ENCODE data around the gene CYB5D1.
A peak's percentile ranks its signal among the peaks of the same experiment; 100 is the strongest.

CYB5D1 gene

DNA sequence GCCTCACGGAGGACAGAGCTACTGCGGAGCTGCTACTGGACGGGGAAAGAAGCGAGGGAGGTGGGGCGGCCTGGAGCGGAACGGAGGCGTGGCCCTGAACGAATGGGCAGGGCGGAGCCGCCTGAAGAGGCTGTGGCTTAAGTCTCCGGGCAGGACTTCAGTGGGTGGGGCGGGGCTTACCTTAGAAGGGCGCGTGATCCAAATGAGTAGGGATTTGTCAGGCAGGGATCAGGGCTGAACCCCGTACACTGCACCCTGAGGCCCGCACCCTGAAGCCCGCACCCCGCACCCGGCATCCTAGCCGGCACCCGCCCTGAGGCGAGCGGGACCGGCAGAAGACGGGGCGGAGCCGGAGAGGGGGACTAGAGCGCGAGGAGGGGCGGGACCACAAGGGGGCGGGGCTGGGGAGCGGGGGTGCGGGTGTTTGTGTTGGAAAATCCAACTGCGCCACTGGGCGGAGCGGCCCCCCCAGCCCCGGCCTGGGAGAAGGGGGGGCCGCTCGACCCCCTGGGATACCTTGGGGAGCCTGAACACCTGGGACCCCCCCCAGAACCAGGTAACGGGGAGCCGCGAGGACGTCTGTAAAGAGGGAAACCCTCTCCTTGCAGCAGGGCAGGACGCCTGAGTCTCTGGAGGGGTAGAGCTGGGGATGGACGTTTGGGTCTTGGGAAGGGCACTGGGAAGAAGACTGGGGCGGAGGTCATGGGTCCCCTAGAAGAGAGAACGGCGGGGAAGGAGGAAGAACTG is 23.8 kb upstream of the CYB5D1 start, which contains the start of gene KDM6B:
Gene KDM6B, plus strand, starts transcription at position 423 of the 747 bp plus-strand sequence. CDS start 11,338 bp downstream, outside the sequence.
- peak; percentile 93 for DNase-seq (ENCODE audit: low spot score)

DNA sequence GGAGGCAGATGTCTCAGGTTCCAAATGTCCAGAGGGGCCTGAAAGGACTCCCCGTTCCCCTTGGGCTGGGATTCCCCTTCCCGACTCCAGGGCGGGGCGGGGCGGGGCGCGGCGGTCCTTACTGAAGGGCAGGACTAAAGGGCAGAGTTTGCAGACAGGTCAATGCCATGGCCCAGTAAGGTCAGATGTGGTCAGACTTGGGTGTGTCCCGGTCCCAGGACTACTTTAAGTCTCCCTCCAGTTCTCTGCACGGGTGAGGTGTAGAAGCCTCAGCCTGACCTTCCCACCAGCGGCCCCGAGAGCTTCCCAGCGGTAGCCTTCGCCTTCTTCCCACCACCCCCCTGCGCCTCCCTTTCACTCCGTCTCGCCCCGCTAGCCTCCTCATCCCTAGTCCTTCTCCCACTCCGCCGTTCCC is 23.3 kb upstream of the CYB5D1 start:
- DNase-seq (ENCODE audit: low spot score), result no peak

DNA sequence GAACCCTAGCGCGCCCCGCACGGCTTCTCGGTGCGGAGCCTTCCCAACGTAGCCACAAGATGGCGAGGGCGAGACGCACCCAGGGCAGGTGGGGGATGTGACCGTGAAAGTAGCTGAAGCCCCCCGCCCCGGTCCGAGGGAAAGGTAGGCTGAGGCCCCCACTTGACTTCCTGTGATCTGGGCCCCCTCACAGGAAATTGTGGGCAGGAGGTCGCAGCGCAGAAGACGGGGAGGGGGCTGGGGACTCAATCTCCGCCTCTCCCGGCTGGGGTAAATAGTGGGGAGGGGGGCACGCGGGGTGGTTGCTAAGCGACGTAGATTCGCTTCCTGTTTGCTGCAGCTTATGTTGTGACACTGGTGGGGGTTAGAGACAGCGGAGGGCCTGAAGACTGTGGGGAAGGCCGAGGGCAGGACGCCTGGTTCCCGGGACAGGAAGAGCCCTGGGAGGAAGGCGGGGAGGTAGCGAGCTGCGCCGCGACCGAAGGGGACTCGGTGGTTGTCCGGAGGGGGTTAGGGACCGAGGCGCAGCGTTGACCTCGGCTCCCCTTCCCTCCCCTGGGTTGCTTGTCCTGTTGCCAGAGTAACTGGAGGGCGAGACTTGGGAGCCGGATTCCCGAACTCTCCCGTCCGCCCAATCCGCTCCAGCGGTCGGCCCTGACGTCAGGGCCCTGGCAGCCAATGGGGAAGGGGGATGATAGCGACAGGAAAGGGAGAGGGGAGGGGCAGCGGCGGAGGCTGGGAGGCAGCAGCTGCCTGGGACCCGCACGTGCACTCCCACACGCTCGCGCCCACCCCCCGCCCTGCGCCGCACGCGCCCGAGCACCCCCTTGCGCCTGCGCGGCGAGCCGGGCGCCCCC is 22.6 kb upstream of the CYB5D1 start:
- peak; percentile 96 for DNase-seq (ENCODE audit: low spot score)

DNA sequence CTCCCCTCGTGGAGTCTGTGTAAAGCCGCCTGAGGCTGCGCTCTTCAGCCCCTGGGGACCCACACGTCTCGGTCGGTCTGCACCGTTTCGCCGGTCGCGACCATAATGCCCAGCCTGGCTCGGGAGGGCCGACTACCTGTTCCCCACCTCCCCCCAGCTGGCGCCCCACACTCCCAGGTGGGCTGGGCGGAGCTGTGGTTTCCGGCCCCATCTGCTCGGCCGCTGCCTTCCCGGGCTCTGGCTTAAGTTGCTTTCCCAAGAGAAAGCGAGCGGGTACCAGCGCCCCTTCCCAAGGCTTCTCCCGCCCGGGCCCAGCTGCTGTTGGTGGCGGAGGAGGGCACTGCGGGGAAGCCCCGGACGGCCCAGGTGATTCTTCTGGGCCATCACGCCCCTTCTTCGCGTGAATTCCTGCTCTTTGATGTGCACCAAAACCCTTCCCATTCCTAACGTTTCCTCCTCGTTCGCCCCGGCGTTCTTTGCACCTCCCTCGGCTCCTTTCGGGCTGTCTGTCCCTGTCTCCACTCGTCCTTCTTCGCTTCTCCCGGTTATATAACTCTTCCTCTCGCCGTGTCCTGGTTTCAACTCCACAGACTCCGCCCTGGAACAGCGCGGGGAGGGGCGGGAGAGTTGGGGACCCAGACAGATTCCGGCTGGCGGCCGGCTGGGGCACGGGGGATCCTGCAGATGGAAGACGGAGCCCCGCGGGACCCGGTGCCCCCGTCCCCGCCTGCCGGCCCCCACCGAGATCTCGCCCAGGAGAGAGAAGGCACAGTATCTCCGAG is 21.8 kb upstream of the CYB5D1 start:
- peak; percentile 43 for DNase-seq (ENCODE audit: low spot score)

- DNase-seq (ENCODE audit: low spot score), result peak; percentile 66
These were observed 21.0 kb upstream of the CYB5D1 start for GRCh38 chr17:7836596-7837407.

- no peak for DNase-seq (ENCODE audit: low spot score)
These were observed 20.3 kb upstream of the CYB5D1 start for GRCh38 chr17:7837408-7838088.

DNA sequence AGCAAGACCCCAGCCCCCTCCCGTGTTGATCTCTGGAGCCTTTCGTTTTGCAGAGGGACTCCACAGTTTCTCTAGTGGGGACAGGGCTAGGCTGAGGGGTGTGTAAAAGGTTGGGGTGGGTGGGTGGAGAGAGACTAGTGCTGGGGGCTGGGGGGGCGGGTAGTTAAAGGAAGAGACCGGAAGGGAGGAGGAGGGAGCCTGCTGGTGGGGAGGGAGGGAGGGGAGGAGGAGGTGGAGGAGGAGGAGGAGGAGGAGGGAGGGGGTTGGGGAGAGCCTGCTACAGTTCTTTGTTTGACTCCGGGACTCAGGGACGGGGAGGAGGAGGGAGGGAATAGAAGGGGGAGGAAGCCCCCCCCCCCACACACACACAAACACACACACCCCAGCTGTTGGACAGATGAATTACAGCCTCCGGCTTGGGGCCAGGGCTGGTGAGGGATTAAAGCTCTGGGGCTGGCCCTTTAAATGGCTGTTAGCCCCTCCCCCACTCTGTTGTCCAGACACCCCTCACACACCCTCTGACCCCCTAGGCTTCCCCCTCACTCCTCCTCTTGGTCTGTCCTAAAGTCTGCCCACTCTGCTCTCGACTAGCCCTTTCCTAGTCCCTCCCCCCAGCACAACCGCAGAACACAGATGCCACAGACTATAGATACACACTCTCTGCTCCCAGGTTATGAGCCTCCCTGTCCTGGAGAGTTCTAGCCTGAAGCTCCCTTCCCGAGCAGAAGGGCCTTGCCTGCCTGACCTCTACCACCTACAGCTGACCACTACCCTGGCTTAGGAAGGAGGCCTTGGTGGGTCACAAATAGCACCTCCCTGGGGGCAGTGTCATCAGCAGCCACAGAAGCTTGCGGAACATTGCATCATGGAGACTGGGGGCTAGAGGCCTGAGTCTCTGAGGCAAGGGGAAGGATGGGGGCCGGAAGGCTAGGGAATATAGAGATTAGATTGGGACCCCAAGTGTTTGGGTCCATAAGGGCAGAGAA is 19.4 kb upstream of the CYB5D1 start:
- no peak for DNase-seq (ENCODE audit: low spot score)

DNA sequence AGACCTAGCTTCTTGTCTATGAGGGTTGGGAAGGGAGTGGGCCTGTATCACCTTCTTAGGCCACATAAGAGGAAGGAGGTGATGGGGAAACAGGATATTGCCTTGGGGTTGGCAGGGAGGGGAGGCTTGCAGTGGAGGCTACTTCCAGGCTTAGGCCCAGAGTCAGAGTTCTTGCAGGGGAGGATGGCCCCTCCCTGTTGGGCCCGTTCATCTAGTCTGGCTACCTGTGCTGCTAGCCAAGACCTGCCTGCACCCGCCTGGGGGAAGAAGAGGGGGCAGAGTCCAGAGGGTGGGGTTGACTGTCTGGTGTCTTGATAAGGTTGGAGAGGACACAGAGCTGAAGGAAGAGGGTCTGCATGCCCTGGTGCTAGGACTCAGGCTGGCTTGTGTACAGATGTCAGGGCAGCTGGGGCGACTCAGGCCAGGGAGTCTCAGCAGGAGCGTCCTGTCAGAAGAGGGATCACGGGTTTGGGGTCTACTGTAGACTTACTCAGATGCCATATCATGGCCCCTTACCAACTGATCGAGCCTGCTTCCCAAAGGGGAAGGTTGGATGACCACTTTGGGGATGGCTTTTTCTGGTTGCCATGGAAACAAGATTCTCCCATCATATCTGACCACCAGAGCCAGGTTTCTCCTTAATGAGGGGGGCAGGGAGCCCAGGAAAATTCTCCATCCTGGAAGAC is 18.5 kb upstream of the CYB5D1 start:
- no peak for DNase-seq (ENCODE audit: low spot score)

- no peak for DNase-seq (ENCODE audit: low spot score)
These were observed 17.9 kb upstream of the CYB5D1 start for GRCh38 chr17:7839876-7840261.

- DNase-seq (ENCODE audit: low spot score), result no peak
These were observed 17.4 kb upstream of the CYB5D1 start for GRCh38 chr17:7840441-7840840.

DNA sequence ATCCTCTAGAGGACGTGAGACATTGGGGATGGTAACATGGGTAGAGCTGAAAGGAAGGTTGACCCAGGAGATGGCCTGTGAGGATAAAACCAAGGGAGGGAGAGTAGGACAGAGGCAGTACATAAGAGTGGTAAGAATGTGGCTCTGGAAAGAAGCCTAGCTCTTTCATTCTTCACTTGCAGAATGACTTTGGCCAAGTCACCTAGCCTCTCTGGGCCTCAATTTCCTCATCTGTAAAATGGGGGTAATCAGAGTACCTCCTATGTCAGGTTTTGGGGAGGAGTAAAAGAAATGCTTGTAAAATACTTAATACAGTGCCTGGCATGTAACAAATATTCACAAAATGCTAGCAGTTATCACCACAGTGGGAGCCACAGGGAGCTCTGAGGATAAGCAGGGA is 16.9 kb upstream of the CYB5D1 start:
- DNase-seq (ENCODE audit: low spot score), result no peak

- DNase-seq (ENCODE audit: low spot score), result peak; percentile 89
These were observed 16.3 kb upstream of the CYB5D1 start for GRCh38 chr17:7841396-7841914.

GRCh38 chr17:7841915-7842379 is 15.9 kb upstream of the CYB5D1 start:
- peak; percentile 85 for DNase-seq (ENCODE audit: low spot score)

- DNase-seq (ENCODE audit: low spot score), result peak; percentile 62
These were observed 15.2 kb upstream of the CYB5D1 start for GRCh38 chr17:7842380-7843256.

DNA sequence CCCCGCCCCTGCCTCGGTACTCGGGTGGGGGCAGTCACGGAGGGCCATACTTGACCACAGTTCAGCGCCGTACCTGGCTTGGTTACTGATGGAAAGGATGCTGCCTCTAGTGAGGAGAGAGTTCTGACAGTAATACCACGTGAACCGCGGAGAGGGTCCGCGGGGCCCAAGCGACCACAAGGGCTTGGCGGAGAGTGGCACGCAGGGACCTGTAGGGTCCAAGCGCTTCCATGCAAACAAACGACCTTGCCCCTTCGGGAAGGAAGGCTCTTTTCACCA is 14.6 kb upstream of the CYB5D1 start:
- no peak for DNase-seq (ENCODE audit: low spot score)

DNA sequence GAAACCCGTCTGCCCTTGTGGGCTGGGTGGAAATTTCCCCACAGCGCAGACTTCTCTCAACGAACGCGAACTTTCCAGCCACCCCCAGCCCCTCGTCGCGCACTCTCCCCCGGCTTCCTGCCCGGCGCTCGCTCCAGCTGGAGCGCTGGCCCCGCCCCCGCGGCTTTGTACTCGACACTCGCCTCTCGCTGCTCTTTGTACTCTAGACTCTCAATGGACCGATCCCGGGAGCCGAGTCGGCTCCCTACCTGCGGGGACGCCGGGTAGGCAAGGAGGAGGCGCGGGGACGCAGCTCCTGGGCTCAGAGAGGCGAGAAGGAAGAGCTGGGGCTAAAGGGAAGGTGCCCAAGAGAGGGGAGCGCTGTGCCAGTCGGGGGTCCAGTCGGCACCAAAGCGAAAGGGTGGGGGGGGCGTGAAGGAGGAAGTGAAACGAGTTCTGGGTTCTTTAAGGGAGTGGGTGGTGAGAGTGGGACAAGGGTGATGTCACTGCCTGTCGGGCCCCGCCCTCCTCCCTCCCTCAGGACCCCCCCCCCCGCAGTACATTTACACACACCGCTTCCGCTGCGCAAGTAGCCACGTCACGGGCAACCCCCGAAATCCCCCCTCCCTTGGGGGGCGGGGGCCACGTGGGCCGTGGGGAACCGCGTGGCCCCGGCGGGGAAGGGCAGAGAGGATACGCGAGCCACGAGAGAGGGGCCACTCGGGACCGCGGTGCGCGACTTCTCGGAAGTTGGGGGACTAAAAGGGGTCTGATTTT is 14.1 kb upstream of the CYB5D1 start:
- DNase-seq (ENCODE audit: low spot score), result peak; percentile 70
